K562 (cell line): ENCODE results near the gene DCAF17. TPM values are rescaled to one million over a fixed set of nuclear protein-coding genes. Genes with fewer than 3 reads are reported as not detected.

Experiments
- ATAC-seq: fragments of 200-7000 bp; cut with Tn5 transposase; 3 replicates; pipeline ENCODE4 v1.9.1; 2020; ENCODE audit warnings: moderate library complexity
- BruUV-seq: library from RNA; stranded (reverse); fragments of 400-500 nt; replicated peaks from 2 replicates; lab custom pipeline; 2021; lab: Mats Ljungman, UMichigan
- CTCF ChIA-PET: fragments of 300-600 bp; formaldehyde crosslinking; extraction: SDS; loops from one replicate; lab custom pipeline; 2021; ENCODE audit warnings: low intra/inter-chr PET ratio; lab: Yijun Ruan, JAX
- POLR2A ChIA-PET: fragments of 300-600, 350-650 bp; sonication (Branson Sonifier 250); formaldehyde crosslinking; extraction: SDS; loops from one replicate; lab custom pipeline; 2021; ENCODE audit warnings: antibody characterized with exemption, inconsistent platforms; lab: Yijun Ruan, JAX
- DNase-seq, 4 experiments: peaks; one replicate each; pipeline versions ENCODE4 v3.0.0 to v3.0.0-alpha.2; 2011 to 2018; ENCODE audit warnings: low spot score in 3 of 4, mixed read lengths in 3 of 4; ENCODE audit errors: extremely low read depth in 1 of 4
- FAIRE-seq: peaks from 2 replicates; lab custom pipeline; 2011; peaks lifted over from hg19 to GRCh38; lab: Jason Lieb, UNC
- H2AFZ ChIP-seq: 2 replicates; pipeline ENCODE4 v1.6.0; 2011; ENCODE audit warnings: low read depth, low read length, control low read depth, inconsistent platforms
- H3K27ac ChIP-seq: fragments of 200-600 bp; 3 replicates; pipeline ENCODE4 v1.8.0; 2011; ENCODE audit warnings: low read depth, mild to moderate bottlenecking, control low read depth, inconsistent platforms, low read length, moderate library complexity, mixed read lengths; ENCODE audit errors: extremely low read depth
- H3K27me3 ChIP-seq, 2 experiments: fragments of 300-600 bp in 1 of 2; 2 replicates in 1 of 2; 3 replicates in 1 of 2; pipeline versions ENCODE4 v1.6.0 to v1.8.0; 2011; ENCODE audit warnings: inconsistent platforms in 2 of 2, low read length in 2 of 2, mild to moderate bottlenecking in 1 of 2, mixed read lengths in 1 of 2, moderate library complexity in 1 of 2; ENCODE audit not compliant: control insufficient read depth in 2 of 2, insufficient read depth in 2 of 2
- H3K36me3 ChIP-seq: fragments of 300-600 bp; 3 replicates; pipeline ENCODE4 v1.8.0; 2011; ENCODE audit warnings: mild to moderate bottlenecking, low read length, inconsistent platforms; ENCODE audit not compliant: control insufficient read depth, insufficient read depth
- H3K4me1 ChIP-seq, 2 experiments: fragments of 200-600 bp in 1 of 2; replicated peaks in 1 of 2; 2 replicates in 1 of 2; 3 replicates in 1 of 2; pipeline versions ENCODE4 v1.5.1 to v1.8.0; 2011; ENCODE audit warnings: inconsistent platforms in 2 of 2, low read length in 2 of 2, mild to moderate bottlenecking in 1 of 2, mixed read lengths in 1 of 2, moderate library complexity in 1 of 2; ENCODE audit not compliant: control insufficient read depth in 2 of 2, insufficient read depth in 2 of 2
- H3K4me2 ChIP-seq: 2 replicates; pipeline ENCODE4 v1.6.1; 2011; ENCODE audit warnings: low read length, control low read depth, inconsistent platforms, mixed read lengths; ENCODE audit not compliant: insufficient read depth
- H3K4me3 ChIP-seq: fragments of 200-600 bp; sonication (generic), shearing (Covaris generic); 2 replicates; pipeline ENCODE4 v1.5.1; 2016; ENCODE audit warnings: control low read depth, inconsistent platforms
- H3K79me2 ChIP-seq: fragments of 200-600 bp; 3 replicates; pipeline ENCODE4 v1.8.0; 2011; ENCODE audit warnings: low read length, inconsistent platforms; ENCODE audit not compliant: control insufficient read depth, insufficient read depth
- H3K9ac ChIP-seq, 2 experiments: 2 replicates each; pipeline versions ENCODE4 v1.6.0 to v1.6.1; 2011; ENCODE audit warnings: low read depth in 2 of 2, low read length in 2 of 2, control low read depth in 1 of 2, inconsistent platforms in 1 of 2, mild to moderate bottlenecking in 1 of 2, mixed read lengths in 1 of 2; ENCODE audit not compliant: insufficient read depth in 1 of 2
- H3K9me1 ChIP-seq: one replicate; pipeline ENCODE4 v1.6.0; 2011; ENCODE audit warnings: inconsistent platforms, mild to moderate bottlenecking, low read length, moderate library complexity; ENCODE audit not compliant: control insufficient read depth, insufficient read depth
- H3K9me3 ChIP-seq: replicated peaks from 2 replicates; pipeline ENCODE4 v1.5.1; 2011; ENCODE audit warnings: low read depth, low read length, inconsistent platforms; ENCODE audit not compliant: control insufficient read depth, insufficient read depth
- H4K20me1 ChIP-seq: replicated peaks from 2 replicates; pipeline ENCODE4 v1.6.1; 2011; ENCODE audit warnings: low read length, inconsistent platforms, mixed read lengths; ENCODE audit not compliant: control insufficient read depth, insufficient read depth
- CEBPG ChIP-seq, 3 experiments: fragments of 200-800 bp in 1 of 3; sonication (Bioruptor generic) in 1 of 3; sonication (generic) in 1 of 3; formaldehyde crosslinking in 1 of 3; IDR thresholded peaks in 2 of 3; conservative IDR thresholded peaks in 1 of 3; 2 replicates each; pipeline versions ENCODE4 v1.6.1 to v1.8.0; 2016 to 2022; ENCODE audit warnings: missing compliant biosample characterization in 2 of 3, missing genetic modification characterization in 2 of 3, mild to moderate bottlenecking in 1 of 3, missing genetic modification reagents in 1 of 3
- DACH1 ChIP-seq: fragments of 450-650 bp; IDR thresholded peaks from 2 replicates; pipeline ENCODE4 v1.6.1; 2018; ENCODE audit not compliant: partially characterized antibody
- KDM4B ChIP-seq, 2 experiments: fragments of 450-650 bp in 1 of 2; sonication (generic) in 1 of 2; IDR thresholded peaks; 2 replicates each; pipeline ENCODE4 v1.6.1; 2016 to 2017; ENCODE audit warnings: borderline replicate concordance in 2 of 2, antibody characterized with exemption in 1 of 2, low read depth in 1 of 2, mild to moderate bottlenecking in 1 of 2
- KLF10 ChIP-seq: fragments of 250-450 bp; sonication (Bioruptor Pico); IDR thresholded peaks from 2 replicates; pipeline ENCODE4 v1.6.1; 2021; ENCODE audit warnings: matching md5 sums
- LCOR ChIP-seq: sonication (generic); formaldehyde crosslinking; IDR thresholded peaks from 2 replicates; pipeline ENCODE4 v1.8.0; 2022; ENCODE audit warnings: mild to moderate bottlenecking, missing genetic modification reagents
- NR2F6 ChIP-seq: fragments of 450-650 bp; formaldehyde crosslinking; IDR thresholded peaks from 2 replicates; pipeline ENCODE4 v1.4.0; 2020; ENCODE audit warnings: mild to moderate bottlenecking
- POLR2A ChIP-seq: fragments of 450-650 bp; conservative IDR thresholded peaks from 2 replicates; pipeline ENCODE4 v1.6.1; 2016
- RBM22 ChIP-seq: fragments of 200-400 bp; formaldehyde crosslinking; IDR thresholded peaks from 2 replicates; pipeline ENCODE4 v1.6.1; 2018; ENCODE audit warnings: low read length, low read depth; ENCODE audit not compliant: poor library complexity, severe bottlenecking
- SMAD2 ChIP-seq: fragments of 150-350 bp; IDR thresholded peaks from 2 replicates; pipeline ENCODE4 v1.6.1; 2014; ENCODE audit warnings: low read depth, mild to moderate bottlenecking, low read length
- ZNF146 ChIP-seq: IDR thresholded peaks from one replicate; pipeline ENCODE4 v1.6.1; 2018; ENCODE audit warnings: missing compliant biosample characterization; ENCODE audit not compliant: unreplicated experiment
- ZNF561 ChIP-seq: fragments of 450-650 bp; formaldehyde crosslinking; conservative IDR thresholded peaks from 2 replicates; pipeline ENCODE4 v1.4.0; 2020; ENCODE audit warnings: mild to moderate bottlenecking, moderate library complexity
- WGBS: fragments of 100-300 bp; shearing (Covaris generic); methylation state at CpG from one replicate; pipeline ENCODE4 v1.1.6; 2016; ENCODE audit warnings: low coverage, mixed read lengths; ENCODE audit not compliant: insufficient coverage; ENCODE audit errors: missing lambda C conversion rate; 5-methylcytosine and 5-hydroxymethylcytosine counted together
- in situ Hi-C: fragments of 300-500 bp; cut with MboI; formaldehyde crosslinking; loops from 4 replicates; pipeline ENCODE4 v1.15.0; 2018; ENCODE audit warnings: inconsistent platforms, mixed read lengths
- intact Hi-C: fragments of 100-400 bp; cut with micrococcal nuclease; formaldehyde crosslinking; loops from 2 replicates; pipeline ENCODE4 v1.14.2; 2022
- polyA plus RNA-seq, 8 experiments: library from polyadenylated mRNA; depleted of rRNA in 4 of 8; stranded (reverse) in 5 of 8; unstranded in 3 of 8; fragments of >200 nt; fragmentation: Nextera tagmentation in 2 of 8; fragmentation: Illumina TruSeq in 1 of 8; extraction: Ambion mirVana in 2 of 8; extraction: Trizol in 1 of 8; gene quantifications; 2 replicates each; pipeline versions ENCODE4 v1.2.1 to v1.2.3, GENCODE V29; 2011 to 2014; ENCODE audit warnings: inconsistent platforms in 1 of 8, missing spikeins in 1 of 8
- total RNA-seq, 7 experiments: library from RNA; depleted of rRNA in 6 of 7; stranded (reverse); fragments of >200 nt in 6 of 7; fragmentation: Illumina TruSeq in 2 of 7; extraction: Trizol in 2 of 7; gene quantifications; 2 replicates each; pipeline versions ENCODE4 v1.2.1 to v1.2.3, GENCODE V29; 2011 to 2021; ENCODE audit warnings: low replicate concordance in 1 of 7

The DCAF17 gene
- total and polyA plus RNA-seq, 9 of the 15 experiments (the other 6 are each of a cell fraction or from before 2014, with no cell fraction given): 10.0 to 38.5 (median 27.1) TPM

GRCh38 chr2:171404261-171404660 is 29.8 kb upstream of the DCAF17 start:
- intact Hi-C loops (no loop called here), in situ Hi-C loops (no loop called here)
- no peaks in the 10 kb centered on the region for H3K9me1 ChIP-seq
- no peak overlapping the region for H3K9ac ChIP-seq
- H3K9me3 ChIP-seq: 0 out of 2 replicates have a peak, but pooled peaks cover 3% of the 10 kb centered on the region
- no peak overlapping the region for H2AFZ ChIP-seq
- ChIA-PET POLR2A (no interaction called here), CTCF (no interaction called here)
- DNase-seq: no peak
- H4K20me1 ChIP-seq: no peaks in the 10 kb centered on the region
- no peak for FAIRE-seq
- H3K4me2 ChIP-seq: no peak overlapping the region
- no peak for TF ChIP-seq ZNF146
- no peak for TF ChIP-seq POLR2A
- no peak for TF ChIP-seq RBM22
- no peak for TF ChIP-seq ZNF561 (CRISPR knock-in tag)
- no peak for TF ChIP-seq SMAD2
- TF ChIP-seq CEBPG (CRISPR knock-in tag; IDR thresholded peaks at IDR 0.05): no peak
- TF ChIP-seq CEBPG (tag; conservative IDR thresholded peaks at IDR 0.05 in 1 of 2, IDR thresholded peaks at IDR 0.05 in 1 of 2): no peak
- TF ChIP-seq LCOR (CRISPR knock-in tag): no peak
- TF ChIP-seq KDM4B (IDR thresholded peaks at IDR 0.05; ENCODE audit: borderline replicate concordance in 2 of 2, low read depth in 1 of 2): no peak
- no peak for TF ChIP-seq KLF10 (CRISPR knock-in tag)
- no peak for TF ChIP-seq NR2F6 (CRISPR knock-in tag)
- TF ChIP-seq DACH1: no peak
- H3K27ac ChIP-seq: no peak overlapping the region
- H3K4me1 ChIP-seq: no peaks in the 10 kb centered on the region; a peak in 1 of 5 replicates
- no peak overlapping the region for H3K4me3 ChIP-seq
- no peak for ATAC-seq
- 0 out of 3 replicates have a peak, but pooled peaks cover 5% of the 10 kb centered on the region for H3K36me3 ChIP-seq
- 88% methylated on average over 5 of the region's 5 CpGs for WGBS
- H3K27me3 ChIP-seq: no peaks in the 10 kb centered on the region
- peaks cover 13% of the 10 kb centered on the region; the same call in 2 of the 3 replicates for H3K79me2 ChIP-seq
- BruUV-seq: no TSS peak
